Measurements from ENCODE around the gene TMEM9.

Gene TMEM9

DNA sequence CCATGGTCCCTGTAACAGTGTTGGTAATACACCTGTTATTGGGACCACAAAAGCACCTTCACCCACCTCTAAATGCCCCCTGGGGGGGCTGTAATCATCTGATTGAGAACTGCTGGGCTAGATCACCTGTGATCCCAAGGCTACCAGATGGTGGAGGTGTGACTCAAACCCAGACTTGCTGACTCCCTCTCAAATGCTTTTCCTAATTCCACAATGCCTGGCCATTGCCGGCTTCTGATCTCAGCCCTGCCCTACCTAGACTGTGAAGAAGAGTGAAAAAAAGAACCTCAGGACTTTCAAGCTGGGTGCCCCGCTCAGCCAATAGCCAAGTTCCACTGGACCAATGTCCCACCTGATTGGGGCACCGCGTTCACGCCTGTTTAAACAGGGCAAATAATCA is 9.6 kb downstream of the TMEM9 start:
- no peak for DNase-seq

DNA sequence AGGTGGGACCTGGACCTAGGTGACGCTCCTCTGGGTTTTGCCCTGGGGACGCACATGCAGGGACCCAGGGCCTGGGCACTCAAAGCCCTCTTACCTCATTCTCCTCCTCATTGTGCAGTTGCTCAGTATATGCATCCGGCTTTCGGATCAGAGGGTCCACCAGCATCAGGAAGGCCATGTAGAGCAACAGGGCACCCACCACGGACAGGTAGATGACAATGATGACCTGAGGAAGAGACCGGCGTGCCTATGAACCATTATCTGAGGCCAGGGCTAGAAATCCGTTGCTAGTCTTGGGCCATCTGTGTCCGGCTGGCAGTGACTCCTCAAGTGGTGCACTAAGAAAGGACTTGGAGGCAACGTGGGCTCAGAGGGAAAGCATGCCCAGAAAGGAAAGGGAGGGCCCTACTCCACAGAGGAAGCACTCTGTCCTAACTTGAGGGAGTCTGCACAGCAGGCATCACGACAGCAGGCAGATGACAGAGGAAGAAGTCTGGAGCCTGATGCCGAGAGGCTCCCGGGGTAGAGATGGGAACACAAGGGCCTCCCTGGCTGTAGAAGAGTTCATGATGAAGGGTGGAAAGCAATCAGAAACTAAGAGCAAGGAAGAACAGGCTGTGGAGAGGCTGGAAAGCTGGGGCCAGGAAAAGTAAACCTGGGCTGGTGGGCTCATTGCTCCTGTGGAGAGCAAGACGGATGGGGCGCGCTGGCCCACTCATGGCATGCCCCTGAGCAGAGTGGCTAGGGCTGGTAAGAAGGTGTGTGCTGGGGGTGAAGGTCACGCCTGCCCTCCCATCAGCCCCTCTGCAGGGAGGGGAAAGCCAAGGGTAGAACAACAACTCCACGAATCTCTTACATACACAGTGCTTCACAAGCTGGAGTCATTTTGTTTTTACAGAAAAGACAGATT is 10.3 kb downstream of the TMEM9 start:
- DNase-seq = no peak

DNA sequence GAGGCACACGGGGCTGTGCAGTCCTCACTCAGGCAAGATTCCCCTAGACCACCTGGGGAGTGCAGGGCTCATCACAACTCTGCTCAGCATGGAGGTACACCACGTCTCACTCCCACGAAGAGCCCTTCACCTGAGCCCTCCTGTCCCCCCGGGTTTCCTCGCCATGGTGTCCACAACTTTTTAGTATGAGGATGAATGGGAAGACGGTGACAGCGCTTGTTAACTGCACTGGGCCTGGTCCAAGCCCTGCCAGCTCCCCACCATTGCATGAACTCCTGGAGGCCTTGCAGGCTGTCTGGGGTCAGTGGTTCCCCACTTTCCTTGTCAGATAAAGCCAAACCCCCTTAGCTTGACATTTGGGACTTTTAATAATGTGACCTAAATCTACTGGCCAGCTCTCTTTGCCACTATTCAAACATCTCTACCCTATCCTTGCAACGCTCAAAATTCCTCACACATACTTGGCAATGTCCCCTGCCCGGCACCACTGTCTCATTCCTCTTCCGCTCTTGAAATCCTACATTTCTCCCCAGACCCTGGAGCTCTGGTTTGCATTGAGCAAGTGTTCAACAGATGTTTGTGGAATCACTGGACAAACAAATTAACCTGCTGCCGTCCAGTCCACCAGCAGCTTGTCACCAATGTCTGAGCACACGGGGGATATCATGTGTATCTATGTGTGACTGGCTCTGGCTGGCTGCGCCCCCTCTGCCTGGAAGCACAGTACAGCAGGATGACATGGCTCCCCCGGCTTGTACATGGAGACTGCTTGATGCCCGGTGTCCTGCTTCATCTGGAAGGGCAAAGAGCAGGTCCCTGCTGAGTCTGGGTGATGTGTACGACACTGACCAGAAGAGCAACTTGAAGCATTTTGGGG is 11.2 kb downstream of the TMEM9 start:
- DNase-seq = no peak

DNA sequence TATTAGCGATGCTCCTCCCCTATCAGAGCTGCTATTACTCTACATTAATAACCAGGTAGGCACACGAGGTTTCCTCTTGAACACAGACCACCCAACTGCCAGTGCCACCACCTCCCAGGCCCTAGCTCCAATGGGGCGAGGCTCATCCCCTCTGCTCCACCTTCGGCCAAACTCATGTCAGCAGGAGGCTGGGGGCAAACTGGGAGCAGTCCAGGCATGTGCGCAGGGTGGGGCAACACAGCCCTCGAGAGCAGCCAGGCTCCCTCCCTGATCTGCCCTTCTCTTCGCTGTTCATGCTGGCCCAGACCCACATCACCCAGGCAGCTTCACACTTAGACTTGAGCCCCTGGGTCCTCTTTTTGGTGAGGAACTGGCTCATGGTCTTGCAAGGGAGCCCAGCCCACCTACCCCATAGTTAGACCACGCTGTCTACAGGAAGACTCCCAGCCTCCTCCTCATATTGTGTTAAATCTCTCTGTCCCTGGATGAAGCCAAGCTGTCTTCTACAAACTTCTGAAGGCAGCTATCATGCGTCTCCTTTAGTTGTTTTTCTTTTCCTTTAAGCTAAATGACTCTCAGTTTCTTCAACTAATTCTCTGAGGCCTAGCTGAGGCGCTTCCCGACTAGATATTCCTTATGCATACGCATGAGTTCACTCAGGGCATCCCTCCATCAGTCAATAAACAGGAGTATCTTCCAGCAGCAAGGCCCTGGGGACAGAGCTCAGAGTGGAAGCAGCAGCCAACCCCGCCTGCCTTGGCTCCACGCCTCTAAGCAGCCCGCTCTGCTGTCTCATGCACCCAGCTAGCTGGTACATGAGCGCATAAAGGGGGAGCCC is 12.0 kb downstream of the TMEM9 start:
- no peak for DNase-seq

DNA sequence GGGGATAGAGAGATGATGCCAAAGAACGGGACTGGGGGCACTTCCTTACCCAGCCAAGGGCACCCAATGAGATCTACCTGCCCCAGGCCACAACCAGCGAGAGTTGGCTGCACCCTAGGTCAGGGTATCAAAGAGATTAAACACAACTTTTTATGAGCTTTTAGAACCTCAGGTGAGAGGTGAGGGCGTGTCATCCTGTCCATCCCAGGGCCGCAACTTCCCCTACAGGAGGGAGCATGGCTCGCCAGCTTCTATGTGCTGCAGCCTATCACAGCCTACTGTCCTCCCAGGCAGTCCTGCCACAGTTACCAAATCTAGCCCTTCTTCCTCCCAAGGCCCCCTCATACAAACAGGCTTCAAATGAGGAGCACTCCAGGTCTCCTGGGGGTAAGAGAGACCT is 12.9 kb downstream of the TMEM9 start:
- DNase-seq = no peak

DNA sequence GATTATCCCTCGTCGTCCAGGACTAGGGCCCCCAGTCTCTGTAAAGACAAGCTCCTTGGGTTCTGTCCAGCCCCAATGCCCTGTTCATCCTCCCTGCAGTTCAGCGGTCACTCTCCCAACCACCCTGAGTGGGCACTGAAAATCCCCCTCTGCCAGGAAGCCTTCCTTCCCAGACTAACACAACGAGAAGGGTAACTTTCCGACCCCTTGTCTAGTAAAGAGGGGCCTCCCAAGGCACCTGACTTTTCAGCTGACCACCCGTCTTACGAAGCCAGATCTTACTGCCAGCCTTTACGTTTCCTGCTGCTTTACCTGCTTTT is 13.4 kb downstream of the TMEM9 start:
- no peak for DNase-seq

DNA sequence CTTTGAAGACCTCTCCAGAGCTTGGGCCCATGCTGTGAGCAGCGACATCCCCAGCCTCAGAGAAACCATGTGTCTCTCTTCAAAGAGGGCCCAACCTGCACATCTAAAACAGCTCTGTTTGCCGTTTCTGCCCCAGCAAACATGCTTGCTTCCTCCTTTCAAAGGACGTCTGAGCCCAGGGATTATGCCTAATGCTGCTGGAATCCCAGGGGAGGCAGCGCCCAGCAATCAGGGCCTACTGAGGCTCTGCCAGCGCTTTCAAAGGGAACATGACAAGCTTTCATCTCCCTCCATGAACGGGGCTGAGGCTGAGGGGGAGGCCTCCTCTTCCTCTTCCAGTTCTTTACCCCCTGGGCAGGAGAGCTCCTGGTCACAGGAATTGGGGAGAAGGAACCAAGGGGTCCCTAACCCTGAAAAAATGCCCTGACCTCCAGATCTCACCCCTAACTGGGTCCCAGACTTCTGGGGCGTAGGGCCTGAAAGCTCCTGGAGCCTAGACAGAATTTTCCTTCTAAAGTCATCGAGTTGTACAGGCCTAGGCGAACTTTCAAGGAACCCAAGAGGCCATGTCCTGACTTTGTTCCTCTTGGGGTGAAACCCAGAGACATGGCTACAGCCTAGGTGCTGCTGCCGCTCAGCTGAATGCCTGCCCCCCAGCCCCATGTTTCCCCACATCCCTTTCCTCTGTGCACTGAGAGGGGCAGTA is 13.9 kb downstream of the TMEM9 start:
- no peak for DNase-seq

DNA sequence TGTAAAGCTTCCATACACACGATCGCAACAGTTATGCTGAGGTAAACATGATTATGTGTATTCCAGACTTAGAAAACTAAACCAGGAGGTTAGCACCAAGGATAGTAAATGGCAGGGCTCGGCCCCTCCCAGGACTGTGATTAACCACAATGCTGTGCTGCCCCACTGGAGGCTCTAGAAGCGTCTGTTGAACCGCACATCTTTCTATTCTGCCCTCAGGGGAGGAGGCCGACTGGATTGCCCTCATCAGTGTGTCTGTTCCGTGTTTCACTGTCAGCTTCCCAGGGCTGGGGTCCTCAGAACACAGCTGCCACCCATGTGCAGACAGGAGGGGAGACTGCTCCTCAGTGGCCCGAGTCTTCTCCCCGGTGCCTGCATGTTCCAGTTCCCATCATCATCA is 14.5 kb downstream of the TMEM9 start:
- DNase-seq = no peak

DNA sequence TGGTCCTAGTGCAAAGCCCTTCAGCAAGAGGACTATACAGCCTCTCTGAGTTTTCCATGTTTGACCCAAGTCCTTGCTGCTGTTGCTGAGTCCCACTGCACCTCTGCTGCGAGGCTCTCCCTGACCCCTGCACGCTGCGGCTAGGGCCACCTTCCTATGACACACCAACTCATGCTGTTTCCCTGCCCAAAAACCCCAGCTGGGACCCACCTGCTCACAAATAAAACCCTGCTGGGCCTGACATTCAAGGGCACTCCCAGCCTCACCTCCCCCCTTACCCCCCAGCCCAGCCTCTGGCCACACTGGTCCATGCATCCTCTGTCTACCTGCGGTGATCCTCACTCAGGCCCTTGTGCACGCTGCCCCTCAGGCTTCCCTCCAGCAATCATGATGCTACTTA is 15.0 kb downstream of the TMEM9 start:
- DNase-seq = no peak

DNA sequence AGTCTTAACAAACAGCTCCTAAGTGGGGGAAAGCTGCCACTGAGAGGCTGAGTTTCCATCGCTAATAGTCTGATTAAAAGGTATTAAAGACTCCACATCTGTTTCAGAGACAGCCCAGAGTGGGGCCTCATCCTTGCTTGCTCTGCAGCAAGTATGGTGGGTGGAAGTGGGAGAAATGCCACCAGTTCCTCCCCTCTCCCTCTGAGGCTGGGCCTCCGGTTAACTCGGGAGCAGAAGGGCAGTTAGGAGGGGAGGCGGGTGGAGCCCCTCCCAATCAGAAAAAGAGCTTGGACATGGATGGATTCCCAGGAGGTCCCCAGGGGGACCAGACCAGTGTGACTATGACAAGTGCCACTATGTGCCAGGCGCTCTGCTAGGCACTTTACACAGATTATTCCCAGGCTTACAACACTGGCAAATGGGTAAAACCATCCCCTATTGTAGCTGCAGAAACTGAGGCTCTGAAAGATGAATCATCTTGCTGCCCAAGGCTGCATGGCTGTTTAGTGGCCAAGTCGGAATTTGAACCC is 15.9 kb downstream of the TMEM9 start:
- no peak for DNase-seq

DNA sequence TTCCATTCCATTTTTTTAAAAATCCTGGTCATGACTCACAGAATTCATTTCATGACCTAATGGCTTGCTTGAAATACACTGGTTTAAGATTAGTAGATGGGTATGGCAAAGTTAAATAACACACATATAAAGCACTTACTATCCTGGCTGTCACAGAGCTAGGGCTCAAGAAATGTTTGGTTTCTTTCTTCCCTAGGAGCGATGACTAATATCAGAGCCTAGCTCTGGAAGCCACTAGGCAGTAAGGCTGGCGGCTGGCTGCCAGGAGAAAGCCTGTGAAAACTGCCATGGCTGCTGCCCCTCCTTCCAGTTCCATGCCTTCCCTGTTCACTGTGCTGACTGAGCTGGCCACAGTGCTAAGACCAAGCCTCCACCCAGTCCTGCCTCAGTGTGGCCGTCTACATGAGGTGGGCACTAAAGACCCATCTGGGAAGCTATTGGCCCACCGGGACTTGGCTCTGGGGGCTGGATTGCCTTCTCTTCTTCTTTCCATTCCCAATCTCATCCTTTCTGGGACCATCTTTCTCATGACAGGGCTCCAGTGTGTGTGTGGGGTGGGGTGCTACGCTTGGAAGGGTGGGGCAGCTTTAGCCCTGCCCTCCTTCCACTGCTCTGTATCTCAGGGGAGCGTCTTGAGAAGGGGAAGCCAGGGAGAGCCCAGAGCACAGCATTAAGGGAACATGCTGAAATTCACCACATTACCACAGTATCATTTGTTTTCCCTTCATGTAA is 16.5 kb downstream of the TMEM9 start:
- no peak for DNase-seq

DNA sequence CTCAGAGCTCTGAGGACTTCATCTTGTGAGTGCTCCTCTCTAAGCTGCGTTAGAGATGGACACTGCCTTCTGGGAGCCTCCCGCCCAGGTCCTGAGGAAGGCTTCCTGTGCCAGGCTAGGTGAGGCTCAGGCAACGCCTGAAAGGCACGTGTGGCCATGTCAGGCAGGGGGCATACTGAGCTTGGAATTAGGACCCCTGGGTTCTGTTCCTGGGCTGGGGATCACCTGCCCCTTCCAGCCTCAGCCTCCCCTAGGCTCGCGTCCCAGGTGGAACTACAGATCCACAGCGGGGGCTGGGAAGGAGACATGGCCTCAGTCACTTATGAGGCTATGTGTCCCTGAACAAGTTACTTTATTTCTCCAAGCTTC is 17.3 kb downstream of the TMEM9 start:
- DNase-seq = no peak

DNA sequence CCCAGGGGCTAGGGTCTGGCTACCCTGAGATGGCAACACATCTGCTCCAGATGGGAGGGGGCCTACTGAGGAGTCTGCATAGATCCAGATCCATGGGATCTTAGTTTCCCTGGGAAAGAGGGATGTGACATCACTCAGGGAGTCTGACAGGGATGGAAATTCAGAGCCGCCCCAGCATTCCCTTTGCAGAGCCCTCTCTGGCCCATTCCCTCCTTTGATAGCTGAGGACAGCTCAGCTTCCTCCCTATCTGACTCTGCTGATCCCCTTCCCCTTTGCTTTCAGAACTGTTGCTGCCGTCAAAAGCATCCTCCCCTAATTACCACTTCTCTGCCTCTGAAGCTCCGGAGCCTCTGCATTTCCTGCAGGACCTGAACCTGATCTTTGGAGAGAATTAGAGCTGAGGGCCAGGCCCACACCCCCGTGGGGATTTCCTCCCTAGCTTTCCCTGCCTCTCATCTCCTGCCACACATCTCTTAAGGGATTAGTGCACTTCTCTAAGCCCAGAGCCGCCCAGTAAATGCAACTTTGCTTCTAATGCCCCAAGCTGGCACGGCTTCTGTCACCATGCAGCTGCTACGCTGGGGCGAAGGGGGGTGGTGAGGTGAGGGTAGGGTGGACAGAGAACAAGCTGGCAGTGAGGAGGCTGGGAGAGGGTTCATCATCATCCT is 17.8 kb downstream of the TMEM9 start:
- DNase-seq = no peak

DNA sequence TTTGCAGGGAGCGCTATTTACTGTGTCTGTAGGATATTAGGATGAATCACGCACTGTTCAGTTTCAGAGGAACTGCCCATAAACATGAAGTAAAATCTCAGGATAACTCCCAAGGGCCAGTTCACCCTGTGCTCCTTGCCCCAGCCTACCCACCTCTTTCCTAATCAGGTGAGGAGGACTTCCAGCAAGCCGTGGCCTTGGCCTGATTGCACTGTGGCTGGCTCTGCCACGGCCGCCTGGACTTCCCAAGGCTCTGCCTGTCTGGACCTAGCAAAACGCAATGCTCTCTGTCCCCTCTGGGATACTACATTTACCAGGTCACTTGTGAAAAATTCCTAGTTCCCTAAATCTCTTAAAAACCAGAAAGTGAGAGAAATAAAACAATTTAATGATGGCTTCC is 19.9 kb downstream of the TMEM9 start:
- no peak for DNase-seq

DNA sequence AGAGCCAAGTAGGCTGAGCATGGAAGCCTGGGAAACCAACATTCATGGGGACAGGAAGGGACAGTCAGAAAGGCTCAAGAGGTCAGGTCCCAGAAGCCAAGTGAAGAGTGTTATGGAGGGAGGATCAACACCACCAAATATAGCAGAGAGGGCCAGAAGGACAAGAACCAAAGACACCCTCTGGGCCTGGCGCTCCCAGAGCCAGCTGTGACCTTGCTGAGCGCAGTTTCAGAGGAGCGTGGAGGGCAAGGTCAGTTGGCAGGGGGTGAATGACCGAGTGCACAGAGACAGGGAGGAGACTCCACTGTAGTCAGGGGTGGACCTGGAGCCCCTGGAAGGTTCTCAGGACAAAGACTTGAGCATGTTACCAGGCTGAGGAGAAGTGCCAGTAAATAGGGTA is 22.9 kb downstream of the TMEM9 start:
- no peak for DNase-seq

DNA sequence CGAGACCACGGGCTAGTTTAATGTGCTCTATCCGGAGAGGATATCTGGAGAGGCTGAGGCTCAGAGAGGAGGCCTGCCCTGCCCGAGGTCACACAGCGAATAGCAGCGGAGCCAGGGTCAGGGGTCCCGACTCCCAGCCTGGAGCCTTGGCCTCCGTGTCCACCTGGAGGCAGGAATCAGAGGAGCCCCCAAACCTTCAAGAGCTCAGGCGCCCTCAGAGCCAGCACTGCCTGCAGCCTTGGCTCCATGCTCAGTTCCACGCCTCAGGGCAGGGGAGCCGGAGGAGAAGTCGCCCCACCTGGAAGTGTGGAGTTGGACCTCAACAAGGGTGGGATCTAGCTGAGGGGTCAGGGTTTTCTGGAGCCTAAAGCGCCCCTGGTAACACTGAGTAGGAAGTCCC is 25.3 kb downstream of the TMEM9 start:
- no peak for DNase-seq

DNA sequence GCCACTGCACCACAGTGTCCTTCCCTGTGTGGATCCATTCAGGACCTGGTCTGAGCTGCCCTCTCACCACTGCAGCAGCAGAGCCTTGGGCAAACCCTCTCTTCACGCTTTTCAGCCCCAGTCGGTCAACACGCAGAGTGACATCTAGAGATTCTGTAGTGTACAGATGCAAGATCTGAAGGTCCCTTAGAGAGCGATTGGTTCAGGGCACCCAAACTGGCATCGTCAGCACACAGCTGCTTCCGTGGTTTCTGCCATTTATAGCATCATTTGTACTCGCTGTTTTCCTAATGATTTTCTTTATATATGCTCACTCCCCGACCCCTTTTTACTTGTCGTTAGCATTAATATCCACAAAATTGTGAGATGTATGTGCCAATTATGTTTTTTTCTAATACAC is 25.8 kb downstream of the TMEM9 start:
- no peak for DNase-seq

DNA sequence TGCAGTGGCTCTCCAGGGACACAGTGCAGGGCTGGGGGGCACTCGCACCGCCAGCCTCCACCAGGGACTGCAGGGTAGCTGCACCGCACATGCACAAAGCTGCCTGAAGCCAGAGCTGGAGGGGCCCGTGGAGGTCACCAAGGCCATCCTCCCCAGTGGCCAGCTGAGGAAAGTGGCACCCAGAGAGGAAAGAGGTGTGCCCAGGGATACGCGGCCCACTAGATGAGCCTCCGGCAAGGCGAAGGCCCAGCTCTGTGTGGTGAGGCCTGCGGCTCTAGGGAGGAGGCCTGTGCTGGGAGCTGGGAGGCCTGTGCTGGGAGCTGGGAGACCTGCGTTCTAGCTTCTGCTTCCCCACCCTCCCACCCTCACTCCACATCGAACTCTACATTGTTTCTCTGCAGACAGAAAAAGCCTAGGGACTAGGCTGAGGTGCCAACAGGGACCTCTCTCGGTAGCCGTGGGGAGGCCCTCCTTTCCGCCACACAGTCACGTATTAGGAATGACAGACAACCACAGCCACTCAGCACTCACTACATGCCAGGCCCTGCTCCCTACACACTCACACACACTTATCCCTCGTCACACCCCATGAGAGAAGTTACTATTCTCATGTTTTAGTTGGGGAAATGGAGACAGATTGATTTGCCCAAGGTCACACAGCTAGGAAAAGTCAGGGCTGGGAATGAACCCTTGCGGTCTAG is 26.4 kb downstream of the TMEM9 start:
- no peak for DNase-seq

DNA sequence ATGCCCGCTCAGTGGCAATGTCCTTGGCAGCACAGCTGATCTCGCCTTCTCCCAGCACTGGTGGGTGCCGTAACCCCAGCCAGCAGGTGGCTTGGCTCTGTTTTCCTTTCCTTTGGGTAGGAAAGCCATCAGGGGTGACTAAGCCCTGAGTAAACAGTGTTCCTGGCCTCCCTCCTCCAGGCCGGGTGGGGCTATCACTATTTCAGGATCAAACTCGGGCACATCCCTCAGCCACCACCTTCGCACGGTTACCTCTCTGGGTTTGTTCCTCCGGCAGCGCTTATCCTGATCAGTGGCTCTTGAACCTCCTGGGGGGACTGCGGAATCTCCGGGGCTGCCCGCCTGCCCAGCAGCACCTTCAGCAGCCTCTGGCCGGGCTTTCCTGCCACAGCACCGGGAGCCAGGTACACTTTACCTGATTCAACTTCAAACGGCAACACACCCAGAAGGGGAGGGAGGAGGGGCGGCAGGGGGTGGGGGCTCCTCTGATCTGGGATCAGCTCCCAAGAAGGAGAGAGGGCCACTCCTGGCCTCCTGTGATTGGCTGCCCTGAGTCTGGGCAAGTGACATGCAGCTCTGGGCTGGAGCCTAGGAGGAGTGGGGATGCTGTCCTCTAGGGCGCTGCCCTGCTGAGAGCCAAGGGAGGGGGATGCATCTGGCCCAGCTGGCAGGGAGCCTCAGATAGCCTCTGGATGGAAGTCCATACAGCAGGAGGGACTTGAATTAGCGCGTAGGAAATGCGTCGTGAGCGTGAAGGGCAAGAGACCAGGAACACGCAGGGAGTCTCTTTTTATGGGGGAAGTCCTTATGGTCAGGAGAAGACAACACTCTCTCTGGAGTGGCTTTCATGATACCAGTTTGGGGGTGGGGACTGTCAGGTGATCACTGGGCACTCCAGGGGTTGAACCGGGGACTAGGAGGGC is 27.2 kb downstream of the TMEM9 start, which contains the start of gene ASCL5:
Gene ASCL5, minus strand, starts transcription at position 353 of the 923 bp plus-strand sequence. CDS start 11,812 bp downstream, outside the sequence.
- DNase-seq = no peak

All from effector CD8-positive, alpha-beta T cell (primary cell).